Skin epidermis (tissue), 12 donors: ENCODE results near the gene DGKI.
"Not testable (repeated sequence)": the region's sequence is repeated elsewhere in the genome, so short reads cannot be mapped to it uniquely, and the experiment has no call there.

Experiments used
- H3K27ac ChIP-seq, 21 experiments: fragments of 200-600 bp; sonication (generic) in 11 of 21; one replicate each; pipeline ENCODE4 v1.5.0; 2020; ENCODE audit warnings: mild to moderate bottlenecking in 3 of 21, inconsistent platforms in 2 of 21, moderate library complexity in 2 of 21
- H3K4me3 ChIP-seq, 7 experiments: fragments of 200-600 bp; sonication (generic) in 2 of 7; one replicate each; pipeline ENCODE4 v1.5.0; 2020; ENCODE audit warnings: inconsistent platforms in 2 of 7, mild to moderate bottlenecking in 2 of 7, moderate library complexity in 1 of 7

The DGKI gene

GRCh38 chr7:137469191-137469811 is 377.5 kb downstream of the DGKI start:
- H3K27ac ChIP-seq, result no peak overlapping the region
- H3K4me3 ChIP-seq, result no peak overlapping the region

DNA sequence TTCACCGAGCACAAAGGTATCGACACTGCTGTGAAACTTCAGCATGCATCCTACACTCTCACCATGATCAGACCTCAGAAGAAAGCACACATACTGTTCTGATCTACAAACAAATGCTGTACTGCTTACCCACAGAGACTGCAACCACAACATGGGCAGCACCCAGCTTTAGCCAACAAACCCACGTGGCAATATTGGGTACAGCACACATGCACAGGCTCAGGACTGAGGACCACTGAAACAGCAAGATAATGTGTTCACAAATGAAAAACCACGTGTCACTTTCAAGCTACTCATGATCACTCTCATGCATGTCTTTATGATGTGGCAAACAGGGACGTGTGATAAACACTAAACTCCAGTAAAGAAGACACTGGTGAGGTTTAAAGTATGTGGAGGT is 383.9 kb downstream of the DGKI start:
- H3K27ac ChIP-seq, result peak overlapping the region in 1 of 21 experiments; percentile 43
- H3K4me3 ChIP-seq, result no peak overlapping the region

DNA sequence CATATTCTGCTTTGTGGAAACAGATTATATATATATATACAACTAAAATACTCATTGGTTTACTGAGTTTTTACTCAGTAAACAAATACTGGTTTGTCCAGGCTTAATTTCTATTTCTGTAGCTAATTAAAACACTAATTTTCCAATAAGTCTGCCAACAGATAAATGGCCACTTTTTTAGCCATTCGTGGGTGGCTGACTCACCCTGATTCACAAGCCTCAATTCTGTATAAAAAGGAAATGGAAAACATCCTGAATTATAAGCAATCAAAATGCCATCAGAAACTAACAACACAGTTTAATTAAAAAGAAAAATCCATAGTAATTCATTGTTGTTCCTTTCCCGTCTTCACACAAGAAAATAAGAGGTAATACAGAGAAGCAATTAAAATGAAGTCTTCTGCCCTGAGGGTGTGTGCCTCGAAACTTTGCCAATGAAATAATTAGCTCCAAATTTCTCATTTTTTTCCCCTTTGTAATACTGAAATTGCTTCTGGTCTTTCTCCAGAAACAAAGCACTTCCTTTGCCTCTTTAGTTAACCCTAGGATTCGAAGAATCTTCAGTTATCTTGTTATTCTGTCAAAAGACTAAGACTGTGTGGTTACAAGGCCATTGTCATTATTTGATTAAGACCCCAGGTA is 384.6 kb downstream of the DGKI start:
- no peak overlapping the region for H3K4me3 ChIP-seq
- H3K27ac ChIP-seq, result peak overlapping the region in 3 of 21 experiments; percentile 14 to 43 (median 20)

DNA sequence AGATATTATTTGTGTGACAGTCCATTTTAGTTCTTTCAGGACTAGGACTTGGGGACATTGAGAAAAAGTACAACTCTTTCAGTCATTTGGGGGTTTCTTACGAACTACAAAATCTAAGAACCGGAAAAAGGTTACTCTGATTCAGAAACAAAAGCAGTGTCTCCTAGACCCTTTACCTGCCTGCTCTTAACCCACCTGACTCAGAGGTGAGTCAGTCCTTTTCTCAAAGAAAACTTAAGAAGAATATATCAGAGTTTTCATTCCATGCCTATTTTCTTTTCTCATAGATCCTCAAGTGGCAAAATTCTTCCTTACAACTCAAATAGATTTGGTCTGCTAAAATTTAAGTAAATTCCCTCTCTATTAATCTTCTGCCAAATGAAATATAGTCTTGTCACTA is 388.4 kb downstream of the DGKI start:
- Histone ChIP-seq H3K4me3 (no peak overlapping the region), H3K27ac (no peak overlapping the region)

DNA sequence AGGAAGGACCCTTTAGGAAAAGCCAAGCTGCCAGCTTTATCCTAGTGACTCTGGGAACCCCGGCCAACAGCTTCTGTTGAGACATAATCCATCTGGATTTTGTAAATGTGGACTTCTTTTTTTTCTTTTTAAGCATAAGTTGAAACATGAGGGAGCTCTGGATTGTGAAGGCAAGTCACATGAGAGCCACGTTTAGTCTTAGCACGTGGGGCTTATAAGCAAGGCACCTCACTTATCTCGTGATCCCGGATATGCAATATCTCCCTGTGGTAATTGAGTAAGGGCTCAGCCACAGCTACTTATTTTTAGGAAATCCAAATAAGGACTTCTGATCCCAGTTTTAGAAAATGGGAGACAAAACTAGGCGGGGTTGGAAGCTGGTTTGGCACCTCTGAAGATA is 392.0 kb downstream of the DGKI start:
- Histone ChIP-seq H3K27ac (peak overlapping the region in 8 of 21 experiments; percentile 3 to 65 (median 30)), H3K4me3 (no peak overlapping the region)

GRCh38 chr7:137454246-137454724 is 392.5 kb downstream of the DGKI start:
- Histone ChIP-seq H3K27ac (peak overlapping the region in 4 of 21 experiments; percentile 16 to 62 (median 30)), H3K4me3 (no peak overlapping the region)

DNA sequence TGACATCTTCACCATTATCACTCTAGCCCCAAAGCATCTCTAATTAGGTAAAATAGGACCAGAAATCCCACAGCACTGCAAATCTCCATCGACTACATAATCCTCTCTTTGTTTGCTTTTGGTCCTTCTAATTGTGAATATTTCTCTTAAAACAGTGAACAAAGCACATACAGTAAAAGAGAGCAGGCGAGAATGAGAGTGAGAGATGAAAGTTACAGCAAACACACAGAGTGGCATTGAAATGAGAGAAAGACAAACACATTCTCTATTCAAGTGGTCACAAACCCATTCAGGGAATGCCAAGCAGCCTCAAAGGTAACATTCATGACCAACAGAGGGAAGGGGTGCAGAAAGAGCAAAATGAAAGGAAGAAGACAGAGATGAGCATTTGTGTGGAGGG is 393.4 kb downstream of the DGKI start:
- H3K4me3 ChIP-seq, result no peak overlapping the region
- no peak overlapping the region for H3K27ac ChIP-seq

DNA sequence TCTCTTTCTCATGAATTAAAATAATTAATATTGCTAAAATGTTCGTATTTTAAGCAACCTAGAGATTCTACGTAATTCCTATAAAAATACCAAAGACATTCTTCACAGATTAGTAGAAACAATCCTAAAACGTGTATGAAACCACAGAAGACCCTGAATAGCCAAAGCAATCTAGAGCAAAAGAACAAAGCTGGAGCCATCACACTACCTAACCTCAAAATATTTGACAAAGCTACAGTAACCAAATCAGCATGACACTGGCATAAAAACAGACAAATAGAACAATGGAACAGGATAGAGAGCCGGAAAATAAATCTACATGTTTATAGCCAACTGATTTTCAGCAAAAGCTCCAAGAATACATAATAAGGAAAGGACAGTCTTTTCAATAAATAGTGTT is 397.8 kb downstream of the DGKI start:
- Histone ChIP-seq H3K4me3 (no peak overlapping the region), H3K27ac (no peak overlapping the region)

GRCh38 chr7:137448572-137448971 is 398.2 kb downstream of the DGKI start:
- H3K4me3 ChIP-seq, H3K27ac ChIP-seq: not testable (repeated sequence)

DNA sequence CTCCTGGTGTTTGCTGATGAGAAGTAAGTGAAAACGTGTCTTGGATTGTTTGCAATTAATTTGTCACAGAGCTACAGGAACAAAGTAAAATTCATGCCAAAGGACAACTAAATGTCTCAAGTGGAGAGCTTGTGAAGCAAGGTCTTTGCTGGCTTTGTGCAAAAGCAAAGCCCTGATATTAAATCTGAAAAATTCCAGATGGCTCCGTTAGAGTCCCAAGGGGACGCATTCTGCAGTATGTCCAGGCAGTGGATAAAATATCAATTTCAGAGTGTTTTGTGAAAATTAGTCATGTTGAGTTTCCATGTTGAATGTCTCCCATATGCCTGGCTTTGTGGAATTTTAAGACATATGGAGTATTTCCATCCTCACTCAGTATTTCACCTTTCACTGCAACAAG is 400.7 kb downstream of the DGKI start:
- Histone ChIP-seq H3K4me3 (no peak overlapping the region), H3K27ac (no peak overlapping the region)

GRCh38 chr7:137445268-137445667 is 401.5 kb downstream of the DGKI start:
- H3K4me3 ChIP-seq, result no peak overlapping the region
- H3K27ac ChIP-seq, result no peak overlapping the region

DNA sequence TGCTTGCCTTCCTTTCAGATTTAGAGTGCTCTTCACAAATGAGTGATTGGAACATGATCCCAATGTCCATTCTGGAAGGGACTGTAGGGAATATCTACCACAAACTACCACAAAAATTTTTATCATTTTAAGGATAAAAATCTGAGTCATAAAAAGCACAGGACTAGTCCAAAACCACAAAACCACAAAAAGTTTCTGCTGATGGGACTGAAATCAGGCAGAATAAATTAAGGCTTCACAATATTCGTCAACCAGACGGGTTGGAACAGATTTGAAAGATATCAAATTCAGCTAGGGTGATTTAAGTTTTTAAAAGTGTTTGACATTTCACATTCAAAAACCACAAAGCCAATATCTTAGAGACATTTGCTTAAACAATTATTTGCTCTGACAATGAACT is 403.2 kb downstream of the DGKI start:
- Histone ChIP-seq H3K27ac (no peak overlapping the region), H3K4me3 (no peak overlapping the region)

DNA sequence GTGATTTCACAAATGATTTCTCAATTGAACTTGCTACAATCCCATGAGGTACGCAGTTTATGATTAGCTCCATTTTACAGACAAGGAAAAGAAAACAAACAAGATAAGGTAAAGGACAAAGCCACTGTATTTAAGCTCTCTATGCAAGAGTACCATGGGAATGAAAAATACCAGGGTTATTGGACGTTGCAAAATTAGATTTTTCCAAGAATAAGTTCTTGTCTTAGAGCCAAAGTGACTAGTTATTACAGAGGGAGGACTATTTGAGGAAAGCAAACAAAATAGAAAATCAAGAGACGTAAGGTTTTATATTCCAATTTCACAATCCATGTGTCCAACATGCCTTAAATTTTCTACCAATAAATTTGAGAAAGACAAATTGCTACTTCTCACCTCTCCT is 405.3 kb downstream of the DGKI start:
- H3K27ac ChIP-seq, result no peak overlapping the region

GRCh38 chr7:137439829-137440825 is 406.6 kb downstream of the DGKI start:
- no peak overlapping the region for H3K4me3 ChIP-seq
- no peak overlapping the region for H3K27ac ChIP-seq

More for the DNA sequence above, 405.3 kb downstream of the DGKI start:
- no peak overlapping the region for H3K4me3 ChIP-seq

GRCh38 chr7:137434946-137435345 is 411.8 kb downstream of the DGKI start:
- no peak overlapping the region for H3K4me3 ChIP-seq
- H3K27ac ChIP-seq, result no peak overlapping the region

DNA sequence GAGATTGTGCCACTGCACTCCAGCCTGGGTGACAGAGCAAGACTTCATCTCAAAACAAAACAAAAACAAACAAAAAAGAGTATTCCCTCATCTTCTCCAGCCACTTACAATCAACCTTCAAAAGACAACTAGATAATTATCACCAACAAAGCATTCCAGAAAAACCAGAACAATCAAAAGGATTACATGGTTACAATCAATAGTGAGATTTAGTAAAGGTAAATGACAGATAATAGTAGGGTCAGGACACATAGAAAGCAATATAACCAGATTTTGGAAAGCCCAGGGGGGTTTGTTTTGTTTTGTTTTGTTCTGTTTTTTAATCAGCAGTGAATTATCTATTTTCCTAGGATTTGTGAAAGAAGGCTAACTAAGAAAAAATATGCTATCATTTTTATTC is 412.2 kb downstream of the DGKI start:
- H3K27ac ChIP-seq, result no peak overlapping the region
- no peak overlapping the region for H3K4me3 ChIP-seq

- no peak overlapping the region for H3K27ac ChIP-seq
- no peak overlapping the region for H3K4me3 ChIP-seq
Observed at GRCh38 chr7:137423321-137423720, 423.5 kb downstream of the DGKI start.

DNA sequence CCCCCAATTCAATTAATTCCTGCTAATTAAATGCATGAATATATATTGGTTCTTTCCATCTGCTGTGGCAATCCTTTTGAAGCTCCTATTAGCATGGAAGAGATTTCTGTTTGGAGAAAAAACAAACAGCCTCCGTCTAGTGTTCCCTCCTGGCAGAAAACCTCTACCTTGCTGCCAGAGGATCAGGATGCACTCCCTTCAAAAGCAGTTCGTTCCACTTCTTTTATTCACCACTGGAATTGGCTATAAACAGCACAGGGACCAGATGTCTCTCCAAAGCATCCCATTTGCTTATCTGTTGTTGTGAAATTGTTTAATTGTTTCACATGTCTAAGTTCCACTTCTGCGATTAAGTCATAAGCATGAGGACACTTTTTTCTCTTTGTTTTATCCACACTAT is 425.4 kb downstream of the DGKI start:
- Histone ChIP-seq H3K27ac (no peak overlapping the region), H3K4me3 (no peak overlapping the region)

DNA sequence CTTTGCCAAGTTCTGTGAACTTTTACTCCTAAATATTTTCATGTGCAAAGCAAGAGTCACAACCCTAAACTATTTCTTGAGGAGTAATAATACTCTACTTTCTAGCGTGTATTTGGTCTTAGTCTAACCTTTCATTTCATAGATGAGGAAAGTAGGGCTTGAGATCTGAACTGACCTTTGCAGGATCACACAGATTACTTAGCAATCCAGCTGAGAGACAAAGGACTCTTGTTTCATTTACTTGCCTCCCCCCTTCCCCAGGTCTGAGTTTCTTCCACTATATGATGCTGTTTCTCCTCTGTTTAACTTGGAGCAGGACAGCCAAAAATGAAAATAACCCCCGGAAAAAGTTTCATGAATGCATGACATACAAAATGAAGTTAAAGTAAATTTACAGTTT is 427.9 kb downstream of the DGKI start:
- Histone ChIP-seq H3K4me3 (no peak overlapping the region), H3K27ac (no peak overlapping the region)

DNA sequence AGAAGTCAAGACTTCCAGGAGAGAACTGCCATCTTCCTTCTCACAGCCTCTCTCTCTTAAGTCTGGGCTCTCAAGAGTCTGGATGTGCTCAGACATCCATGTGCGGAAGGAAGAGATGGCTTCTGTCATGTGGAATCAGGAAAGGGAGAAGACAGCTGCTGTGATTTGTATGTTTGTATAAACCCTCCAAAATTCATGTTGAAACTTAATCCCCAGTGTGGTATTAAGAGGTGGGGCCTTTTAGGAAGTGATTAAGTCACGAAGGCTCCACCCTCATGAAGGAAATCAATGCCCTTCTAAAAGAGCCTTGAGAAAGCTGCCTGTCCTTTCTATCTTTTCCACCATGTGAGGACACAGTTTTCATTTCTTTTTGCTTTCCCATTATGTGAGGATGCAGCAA is 429.3 kb downstream of the DGKI start:
- no peak overlapping the region for H3K27ac ChIP-seq
- no peak overlapping the region for H3K4me3 ChIP-seq

GRCh38 chr7:137413901-137414300 is 432.9 kb downstream of the DGKI start:
- Histone ChIP-seq H3K4me3 (no peak overlapping the region), H3K27ac (no peak overlapping the region)
